Adipocyte (in vitro differentiated cells): Measurements from ENCODE around the gene CCDC40.

Experiments
- DNase-seq: peaks from one replicate; pipeline ENCODE4 v3.0.0-alpha.2; 2015; ENCODE audit warnings: low read depth
- H3K27me3 ChIP-seq: replicated peaks from 2 replicates; pipeline ENCODE4 v1.7.0; 2013; ENCODE audit warnings: mild to moderate bottlenecking, low read length, moderate library complexity; ENCODE audit not compliant: control insufficient read depth, insufficient read depth
- H3K36me3 ChIP-seq: 2 replicates; pipeline ENCODE4 v1.7.0; 2013; ENCODE audit warnings: low read length, mild to moderate bottlenecking, moderate library complexity; ENCODE audit not compliant: control insufficient read depth, insufficient read depth, severe bottlenecking
- H3K4me1 ChIP-seq: 2 replicates; pipeline ENCODE4 v1.7.0; 2013; ENCODE audit warnings: mild to moderate bottlenecking, low read length, moderate library complexity; ENCODE audit not compliant: control insufficient read depth, insufficient read depth
- H3K4me3 ChIP-seq: 2 replicates; pipeline ENCODE4 v1.7.0; 2013; ENCODE audit warnings: mild to moderate bottlenecking, low read length, moderate library complexity
- H3K9ac ChIP-seq: 2 replicates; pipeline ENCODE4 v1.7.0; 2013; ENCODE audit warnings: mild to moderate bottlenecking, low read length, moderate library complexity
- H3K9me3 ChIP-seq: 2 replicates; pipeline ENCODE4 v1.7.0; 2013; ENCODE audit warnings: mild to moderate bottlenecking, low read length, moderate library complexity; ENCODE audit not compliant: control insufficient read depth

CCDC40 gene

DNA sequence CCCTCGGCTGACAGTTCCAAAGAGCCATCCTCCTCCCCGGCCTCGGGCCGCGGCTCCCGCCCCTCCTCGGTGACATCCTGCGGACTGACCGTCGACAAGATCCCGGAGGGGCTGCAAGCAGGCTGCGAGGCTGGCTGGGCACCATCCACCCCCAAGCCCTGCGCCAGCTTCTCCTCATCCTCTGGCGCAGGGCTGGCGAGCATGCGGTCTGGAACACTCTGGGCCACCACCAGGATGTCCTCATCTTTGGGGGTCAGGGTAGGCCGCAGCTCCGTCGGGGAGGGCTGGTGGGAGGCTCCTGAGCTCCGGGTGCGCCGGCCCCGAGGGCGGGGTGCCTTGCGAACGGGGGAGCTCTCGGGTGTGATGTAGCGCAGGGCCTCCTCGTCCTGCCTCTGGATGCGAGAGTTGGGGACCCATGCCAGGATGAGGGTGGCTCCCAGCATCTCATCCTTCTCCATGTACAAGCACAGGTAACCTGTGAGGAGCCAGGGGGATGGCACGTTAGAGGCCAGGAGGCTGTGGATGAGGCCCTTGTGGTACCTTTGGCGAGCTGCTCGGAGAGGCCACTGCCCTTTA lies 26.1 kb upstream of the CCDC40 start:
- Histone ChIP-seq H3K27me3 (no peaks in the 10 kb centered on the region), H3K9ac (no peak overlapping the region), H3K4me1 (peaks cover 19% of the 10 kb centered on the region), H3K36me3 (peaks cover 60% of the 10 kb centered on the region), H3K9me3 (no peaks in the 10 kb centered on the region), H3K4me3 (no peak overlapping the region)
- DNase-seq, result no peak

DNA sequence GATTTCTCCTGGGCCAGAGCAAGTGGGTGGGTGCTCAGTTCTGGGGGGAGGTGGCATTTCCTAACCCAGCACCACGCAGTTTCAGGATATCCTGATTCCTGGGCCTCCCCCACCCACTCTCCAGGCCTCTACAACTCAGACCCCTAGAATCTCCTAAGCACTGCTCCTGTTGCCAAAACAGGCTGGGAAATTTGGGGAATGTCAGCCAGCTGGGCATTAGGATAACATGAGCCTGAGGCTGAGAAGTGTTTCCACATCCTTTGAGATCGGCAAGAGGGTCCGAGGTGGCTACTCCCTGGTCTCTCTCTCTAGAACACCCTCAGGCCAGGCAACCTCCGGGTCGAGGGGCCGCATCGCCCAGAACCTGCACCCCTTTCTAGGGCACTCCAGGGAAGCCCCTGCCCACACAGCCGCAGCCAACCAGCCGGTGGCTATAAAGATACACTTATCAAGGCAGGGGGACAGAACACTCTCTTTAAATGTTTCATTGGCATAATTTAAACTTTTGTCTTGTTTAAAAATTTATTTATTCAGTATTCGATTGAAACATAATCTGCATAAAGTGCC lies 24.4 kb upstream of the CCDC40 start:
- no peak overlapping the region for H3K9ac ChIP-seq
- H3K9me3 ChIP-seq, result no peaks in the 10 kb centered on the region
- no peak for DNase-seq
- H3K27me3 ChIP-seq, result no peaks in the 10 kb centered on the region
- peaks cover 58% of the 10 kb centered on the region for H3K36me3 ChIP-seq
- no peak overlapping the region for H3K4me3 ChIP-seq
- H3K4me1 ChIP-seq, result peaks cover 16% of the 10 kb centered on the region

DNA sequence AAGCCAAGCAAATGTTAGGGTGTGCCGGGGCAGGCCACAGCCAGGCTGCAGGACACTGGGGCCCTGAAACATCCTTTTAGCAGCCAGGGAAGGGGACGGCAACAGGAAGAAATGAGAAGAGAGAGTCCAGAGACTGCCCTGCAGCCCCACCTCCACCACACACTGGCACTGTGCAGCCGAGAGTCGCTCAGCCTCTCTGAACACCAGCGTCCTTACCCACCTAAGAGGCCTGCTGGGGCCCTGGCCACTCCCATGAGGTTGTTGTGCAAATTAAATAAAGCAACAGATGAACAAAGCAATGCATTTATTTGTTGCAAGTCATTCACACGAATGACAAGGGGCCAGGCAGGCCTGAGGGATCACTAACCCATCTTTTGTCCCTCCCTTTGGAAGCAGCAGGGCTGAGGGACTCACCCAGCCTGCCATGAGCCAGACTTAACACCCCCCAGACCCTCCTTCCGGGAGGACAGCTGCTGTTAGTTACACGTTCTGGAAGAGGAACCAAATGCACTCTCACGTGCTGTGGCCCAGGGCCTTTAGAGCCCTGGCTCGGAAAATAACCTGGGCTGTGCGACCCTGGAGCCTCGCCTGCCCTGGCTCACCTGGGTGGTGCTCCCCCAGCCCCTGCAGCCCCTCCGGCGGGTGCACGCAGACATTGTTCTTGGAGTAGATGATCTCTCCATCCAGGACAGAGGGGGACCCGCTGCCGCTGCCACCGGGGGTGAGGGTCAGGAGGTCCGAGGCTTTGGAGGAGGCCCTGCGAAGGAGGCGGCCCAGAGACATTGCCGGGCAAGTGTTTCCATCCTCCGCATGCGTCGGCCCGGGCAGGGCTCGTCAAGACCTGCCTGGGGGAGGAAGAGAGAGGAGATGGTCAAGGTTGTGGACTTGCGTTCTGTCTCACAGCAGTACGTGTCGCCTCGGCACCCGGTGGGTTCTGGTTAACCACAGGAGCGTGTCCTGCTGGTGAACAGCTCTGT lies 23.4 kb upstream of the CCDC40 start:
- H3K4me1 ChIP-seq, result peaks cover 16% of the 10 kb centered on the region
- no peak overlapping the region for H3K4me3 ChIP-seq
- H3K9me3 ChIP-seq, result no peaks in the 10 kb centered on the region
- H3K36me3 ChIP-seq, result peaks cover 52% of the 10 kb centered on the region
- H3K27me3 ChIP-seq, result no peaks in the 10 kb centered on the region
- DNase-seq, result no peak
- no peak overlapping the region for H3K9ac ChIP-seq

DNA sequence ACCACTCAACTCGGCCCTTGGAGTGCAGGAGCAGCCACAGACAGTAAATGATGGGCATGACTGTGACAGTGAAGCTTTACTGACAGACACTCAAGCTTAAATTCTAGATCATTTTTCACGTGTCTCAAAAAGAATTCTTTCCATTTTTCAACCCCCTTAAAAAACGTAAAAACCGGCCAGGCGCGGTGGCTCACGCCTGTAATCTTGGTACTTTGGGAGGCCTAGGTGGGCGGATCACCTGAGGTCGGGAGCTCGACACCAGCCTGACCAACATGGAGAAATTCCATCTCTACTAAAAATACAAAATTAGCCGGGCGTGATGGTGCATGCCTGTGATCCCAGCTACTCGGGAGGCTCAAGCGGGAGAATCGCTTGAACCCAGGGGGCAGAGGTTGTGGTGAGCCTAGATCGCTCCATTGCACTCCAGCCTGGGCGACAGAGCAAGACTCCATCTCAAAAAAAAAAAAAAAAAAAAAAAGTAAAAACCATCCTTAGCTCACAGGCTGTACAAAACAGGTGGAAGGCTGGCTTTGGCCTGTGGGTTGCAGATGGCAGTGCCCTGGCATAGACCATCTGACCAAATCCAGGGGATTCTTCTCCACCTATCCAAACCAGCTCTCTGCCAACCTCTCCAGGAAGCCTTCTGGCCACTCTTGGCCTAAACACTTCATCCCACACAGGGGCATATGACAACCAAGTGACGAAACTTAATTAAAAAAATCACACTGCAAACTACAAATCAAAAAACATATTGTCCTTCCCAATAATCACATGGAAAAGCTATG lies 19.0 kb upstream of the CCDC40 start:
- Histone ChIP-seq H3K4me1 (peaks cover 18% of the 10 kb centered on the region), H3K36me3 (peaks cover 18% of the 10 kb centered on the region), H3K27me3 (no peaks in the 10 kb centered on the region), H3K9ac (no peak overlapping the region), H3K4me3 (no peak overlapping the region), H3K9me3 (no peaks in the 10 kb centered on the region)
- no peak for DNase-seq

DNA sequence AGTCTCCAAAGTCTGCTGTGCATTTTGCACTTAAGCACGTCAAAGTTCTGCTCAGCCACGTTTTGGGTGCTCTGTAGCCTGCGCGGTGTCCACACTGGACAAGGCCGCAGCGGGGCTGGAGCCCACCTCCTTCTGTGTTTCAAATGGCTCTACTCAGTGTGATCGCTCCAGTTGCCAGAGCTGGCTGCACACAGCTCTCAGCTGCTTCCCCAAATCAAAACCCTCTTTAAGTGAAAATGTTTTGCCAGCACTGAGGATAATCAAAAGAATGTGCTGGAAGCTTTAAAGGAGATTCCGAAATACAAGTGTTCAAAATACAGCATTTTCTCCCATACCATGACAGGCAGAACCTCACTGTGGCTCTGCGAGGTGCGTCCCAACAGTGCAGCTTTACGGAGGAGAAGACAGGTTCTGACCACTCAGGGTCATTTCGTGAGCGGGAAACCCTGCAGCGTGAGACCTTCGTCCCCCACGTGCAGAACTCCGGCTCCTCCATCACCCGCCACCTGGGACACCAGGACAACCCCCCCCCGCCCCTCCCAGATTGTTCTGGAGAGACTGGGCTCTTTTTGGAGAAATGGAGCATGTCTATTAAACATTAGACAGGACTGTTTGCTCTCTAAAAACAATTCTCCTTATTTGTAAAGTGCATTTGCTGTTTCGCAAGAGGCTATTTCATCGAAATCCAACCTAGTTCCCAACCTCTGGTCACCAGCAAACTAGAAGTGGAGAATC lies 17.4 kb upstream of the CCDC40 start:
- Histone ChIP-seq H3K36me3 (peaks cover 5% of the 10 kb centered on the region), H3K4me3 (no peak overlapping the region), H3K9ac (peak overlapping the region; percentile 22), H3K27me3 (no peaks in the 10 kb centered on the region), H3K9me3 (no peaks in the 10 kb centered on the region), H3K4me1 (peaks cover 31% of the 10 kb centered on the region)
- DNase-seq, result peak; percentile 55

DNA sequence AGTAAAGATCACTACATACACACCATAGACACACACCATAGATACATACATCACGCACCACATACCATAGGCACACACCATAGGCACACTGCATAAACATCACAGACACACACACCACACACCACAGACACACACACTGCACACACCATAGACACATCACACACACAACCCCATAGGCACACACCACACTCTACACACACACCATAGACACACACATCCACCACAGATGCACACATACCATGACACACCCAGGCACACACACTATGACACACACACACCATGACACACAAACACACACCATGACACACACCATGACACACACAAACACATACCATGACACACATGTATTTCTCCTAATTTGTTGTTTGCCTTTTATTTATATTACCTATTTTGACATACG lies 14.8 kb upstream of the CCDC40 start:
- H3K9ac ChIP-seq, result no peak overlapping the region
- DNase-seq, result no peak
- H3K36me3 ChIP-seq, result no peaks in the 10 kb centered on the region
- H3K4me3 ChIP-seq, result no peak overlapping the region
- H3K27me3 ChIP-seq, result no peaks in the 10 kb centered on the region
- H3K9me3 ChIP-seq, result no peaks in the 10 kb centered on the region
- H3K4me1 ChIP-seq, result peaks cover 56% of the 10 kb centered on the region

DNA sequence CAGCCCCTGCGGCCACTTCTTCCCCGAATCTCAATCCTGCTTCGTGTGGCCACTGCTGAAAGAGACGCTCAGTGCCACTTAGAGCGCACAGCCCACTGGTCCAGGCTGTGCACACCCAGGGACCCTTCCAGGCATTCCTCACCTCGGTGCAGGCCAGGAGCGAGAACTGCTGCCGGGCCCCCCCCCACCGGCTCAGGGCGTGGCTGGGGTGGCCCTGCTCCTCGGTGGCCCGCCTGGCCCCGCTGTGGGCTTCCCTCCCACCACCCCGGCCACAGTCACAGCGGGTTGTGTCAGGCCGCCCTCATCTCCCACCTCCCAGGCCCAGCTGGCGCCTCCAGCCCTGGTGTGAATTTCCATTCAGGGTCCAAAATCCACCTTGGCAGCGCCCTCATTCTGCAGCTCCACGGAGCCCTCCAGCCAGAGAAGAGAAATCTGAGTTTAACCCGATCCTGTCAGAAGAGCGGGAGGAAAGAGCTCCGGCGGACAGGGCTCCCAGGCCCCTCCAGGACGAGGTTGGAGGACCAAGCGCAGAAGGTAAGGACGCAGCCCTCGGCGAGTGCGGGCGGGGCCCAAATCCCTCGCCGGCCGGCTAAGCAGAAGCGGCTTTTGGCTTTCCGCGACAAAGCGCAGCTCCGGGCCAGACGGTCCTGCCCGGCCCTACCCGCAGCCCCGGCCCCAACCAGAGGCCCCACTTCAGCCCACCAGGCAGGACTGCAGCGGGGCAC lies 12.8 kb upstream of the CCDC40 start:
- no peak for DNase-seq
- Histone ChIP-seq H3K36me3 (no peaks in the 10 kb centered on the region), H3K9me3 (no peaks in the 10 kb centered on the region), H3K4me1 (peaks cover 69% of the 10 kb centered on the region), H3K27me3 (no peaks in the 10 kb centered on the region), H3K4me3 (peak overlapping the region; percentile 27), H3K9ac (peak overlapping the region; percentile 73)

DNA sequence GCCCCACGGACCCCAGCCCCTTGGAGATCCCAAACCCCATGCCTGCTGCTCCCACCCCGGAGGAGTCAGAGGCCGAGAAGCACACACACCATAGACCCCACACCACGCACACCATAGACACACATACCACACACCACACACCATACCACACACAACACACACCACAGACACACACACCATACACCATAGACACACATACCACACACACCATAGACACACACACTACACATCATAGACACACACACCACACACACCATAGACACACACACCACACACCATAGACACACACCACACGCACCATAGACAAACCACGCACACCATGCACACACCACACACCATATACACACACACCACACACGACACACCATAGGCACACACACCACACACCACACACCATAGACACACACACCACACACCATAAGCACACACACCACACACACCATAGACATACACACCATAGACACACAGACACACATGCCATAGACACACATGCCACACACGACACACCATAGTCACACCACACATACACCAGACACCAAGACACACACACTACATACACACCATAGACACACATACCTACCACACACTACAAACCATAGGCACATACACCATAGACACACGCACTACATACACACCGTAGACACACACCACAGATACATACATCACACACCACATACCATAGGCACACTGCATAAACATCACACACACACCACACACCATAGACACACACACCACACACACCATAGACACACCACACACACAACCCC lies 12.1 kb upstream of the CCDC40 start:
- Histone ChIP-seq H3K9ac (peak overlapping the region; percentile 73), H3K36me3 (no peaks in the 10 kb centered on the region), H3K27me3 (no peaks in the 10 kb centered on the region), H3K4me3 (peak overlapping the region; percentile 25), H3K4me1 (peaks cover 67% of the 10 kb centered on the region), H3K9me3 (no peaks in the 10 kb centered on the region)
- no peak for DNase-seq

DNA sequence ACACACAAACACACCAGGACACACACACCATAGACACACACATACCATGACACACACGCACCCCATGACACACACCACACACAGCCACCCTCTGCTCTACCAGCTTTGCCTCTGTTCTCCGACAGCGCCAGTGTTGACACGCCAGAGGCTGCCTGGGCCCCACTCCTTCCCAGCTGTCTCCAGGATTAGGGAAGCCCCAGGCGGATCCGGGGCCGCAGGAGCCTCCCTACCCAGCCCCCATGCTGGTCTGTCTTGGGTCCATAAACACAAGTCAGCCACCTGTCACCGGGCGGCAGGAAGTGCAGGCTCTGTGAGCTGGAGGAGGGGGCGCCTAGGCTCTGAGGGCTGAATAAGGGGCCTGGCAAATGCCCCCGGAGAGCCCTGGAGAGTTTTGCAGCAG lies 11.3 kb upstream of the CCDC40 start:
- no peaks in the 10 kb centered on the region for H3K27me3 ChIP-seq
- DNase-seq, result no peak
- no peak overlapping the region for H3K4me3 ChIP-seq
- no peaks in the 10 kb centered on the region for H3K36me3 ChIP-seq
- H3K9ac ChIP-seq, result no peak overlapping the region
- H3K9me3 ChIP-seq, result no peaks in the 10 kb centered on the region
- peaks cover 67% of the 10 kb centered on the region for H3K4me1 ChIP-seq

DNA sequence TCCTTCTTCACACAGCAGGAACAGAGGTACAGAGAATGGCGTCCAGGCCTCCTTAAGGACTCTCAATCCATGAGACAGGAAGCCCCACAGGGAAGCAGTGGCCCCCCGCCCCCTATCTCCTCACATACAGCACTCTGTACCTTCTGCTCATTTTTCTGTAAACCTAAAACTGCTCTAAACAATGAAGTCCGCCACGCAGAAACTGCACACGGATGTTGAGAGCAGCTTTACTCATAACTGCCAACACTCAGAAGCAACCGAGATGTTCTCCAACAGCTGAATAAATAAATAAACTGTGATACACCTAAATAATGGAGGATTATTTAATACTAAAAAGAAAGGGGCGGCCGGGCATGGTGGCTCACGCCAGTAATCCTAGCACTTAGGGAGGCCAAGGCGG lies 10.6 kb upstream of the CCDC40 start:
- Histone ChIP-seq H3K9me3 (no peaks in the 10 kb centered on the region), H3K4me3 (no peak overlapping the region), H3K27me3 (no peaks in the 10 kb centered on the region), H3K4me1 (peaks cover 72% of the 10 kb centered on the region), H3K9ac (no peak overlapping the region), H3K36me3 (peaks cover 3% of the 10 kb centered on the region)
- no peak for DNase-seq
